ENCODE results near the gene KRT6A. TPM values are rescaled to one million over a fixed set of nuclear protein-coding genes. Genes with fewer than 3 reads are reported as not detected.

Gene KRT6A
- total and polyA plus RNA-seq, 2 of the 13 experiments (the other 11 are each of a cell fraction or from before 2014, with no cell fraction given), result 0.13 TPM; not detected in 1

- TF ChIP-seq KIAA2018 (CRISPR knock-in tag; IDR thresholded peaks at IDR 0.05; ENCODE audit: borderline replicate concordance) (no peak), ZHX1 (CRISPR knock-in tag; IDR thresholded peaks at IDR 0.05; ENCODE audit: low read depth) (no peak), ZBTB42 (CRISPR knock-in tag; IDR thresholded peaks at IDR 0.05) (no peak), ZNF790 (CRISPR knock-in tag; IDR thresholded peaks at IDR 0.05; ENCODE audit: borderline replicate concordance) (no peak)
Measured at GRCh38 chr12:52528641-52529143, 35.6 kb upstream of the KRT6A start (continued).
